HepG2 (cell line): Measurements from ENCODE around the gene HSD17B2. TPM values are rescaled to one million over a fixed set of nuclear protein-coding genes. Genes with fewer than 3 reads are reported as not detected.

Experiments
- DPF2 ChIP-seq: sonication (generic); formaldehyde crosslinking; IDR thresholded peaks from 2 replicates; pipeline ENCODE4 v1.4.0; 2020; ENCODE audit warnings: mild to moderate bottlenecking, low read depth, missing genetic modification reagents, borderline replicate concordance
- HHEX ChIP-seq: IDR thresholded peaks from 2 replicates; pipeline ENCODE4 v1.6.1; 2016; ENCODE audit warnings: control low read depth
- NFE2 ChIP-seq: sonication (generic); formaldehyde crosslinking; IDR thresholded peaks from 2 replicates; pipeline ENCODE4 v1.4.0; 2020; ENCODE audit warnings: missing genetic modification reagents
- YY1 ChIP-seq: IDR thresholded peaks from 2 replicates; pipeline ENCODE4 v1.6.1; 2011; ENCODE audit warnings: low read length, low read depth, moderate library complexity, mild to moderate bottlenecking; ENCODE audit not compliant: insufficient read depth, insufficient replicate concordance
- ZNF124 ChIP-seq: sonication (generic); formaldehyde crosslinking; IDR thresholded peaks from 2 replicates; pipeline ENCODE4 v1.4.0; 2020; ENCODE audit warnings: missing genetic modification reagents
- ZNF558 ChIP-seq: sonication (generic); formaldehyde crosslinking; IDR thresholded peaks from 2 replicates; pipeline ENCODE4 v1.9.0; 2022; ENCODE audit warnings: mild to moderate bottlenecking, missing genetic modification reagents, borderline replicate concordance
- ZNF598 ChIP-seq: sonication (generic); formaldehyde crosslinking; IDR thresholded peaks from 2 replicates; pipeline ENCODE4 v1.5.1; 2020; ENCODE audit warnings: mild to moderate bottlenecking, missing genetic modification reagents, borderline replicate concordance
- ZSCAN20 ChIP-seq: sonication (generic); formaldehyde crosslinking; IDR thresholded peaks from 2 replicates; pipeline ENCODE4 v1.4.0; 2020; ENCODE audit warnings: missing genetic modification reagents, mild to moderate bottlenecking, borderline replicate concordance
- polyA plus RNA-seq, 8 experiments: library from polyadenylated mRNA; depleted of rRNA in 3 of 8; stranded (reverse) in 7 of 8; unstranded in 1 of 8; fragments of >200 nt; fragmentation: Illumina TruSeq in 4 of 8; extraction: Trizol in 4 of 8; gene quantifications; 2 replicates each; pipeline versions ENCODE4 v1.2.1 to v1.2.3, GENCODE V29; 2011 to 2016; ENCODE audit warnings: low read depth in 4 of 8, missing spikeins in 1 of 8, mixed read lengths in 1 of 8; ENCODE audit not compliant: insufficient read depth in 1 of 8
- total RNA-seq, 5 experiments: library from RNA; depleted of rRNA; stranded (reverse); fragments of >200 nt; fragmentation: Illumina TruSeq; extraction: Trizol; gene quantifications; 2 replicates each; pipeline ENCODE4 v1.2.3, GENCODE V29; 2016; ENCODE audit warnings: low read depth in 1 of 5
- TF ChIP-seq, protein P1 (sequence below), 2 experiments: fragments of 450-650 bp in 1 of 2; sonication (generic) in 1 of 2; formaldehyde crosslinking in 1 of 2; IDR thresholded peaks; 2 replicates each; pipeline versions ENCODE4 v1.6.1 to v1.8.0; 2016 to 2022; ENCODE audit warnings: antibody characterized with exemption in 1 of 2, mild to moderate bottlenecking in 1 of 2, missing genetic modification reagents in 1 of 2
- TF ChIP-seq, protein P2 (sequence below): sonication (generic); formaldehyde crosslinking; IDR thresholded peaks from 2 replicates; pipeline ENCODE4 v1.8.0; 2022; ENCODE audit warnings: mild to moderate bottlenecking, missing genetic modification reagents, moderate library complexity
- TF ChIP-seq, protein P3 (sequence below): sonication (generic); formaldehyde crosslinking; IDR thresholded peaks from 2 replicates; pipeline ENCODE4 v1.8.0; 2022; ENCODE audit warnings: missing genetic modification reagents, mild to moderate bottlenecking, moderate library complexity, borderline replicate concordance
- TF ChIP-seq, protein P4 (sequence below): sonication (generic); formaldehyde crosslinking; IDR thresholded peaks from 2 replicates; pipeline ENCODE4 v1.5.1; 2020; ENCODE audit warnings: missing genetic modification reagents, mild to moderate bottlenecking, borderline replicate concordance

Gene HSD17B2
- total and polyA plus RNA-seq, 2 of the 13 experiments (the other 11 are each of a cell fraction or from before 2014, with no cell fraction given): 26.3 to 69.3 TPM

DNA sequence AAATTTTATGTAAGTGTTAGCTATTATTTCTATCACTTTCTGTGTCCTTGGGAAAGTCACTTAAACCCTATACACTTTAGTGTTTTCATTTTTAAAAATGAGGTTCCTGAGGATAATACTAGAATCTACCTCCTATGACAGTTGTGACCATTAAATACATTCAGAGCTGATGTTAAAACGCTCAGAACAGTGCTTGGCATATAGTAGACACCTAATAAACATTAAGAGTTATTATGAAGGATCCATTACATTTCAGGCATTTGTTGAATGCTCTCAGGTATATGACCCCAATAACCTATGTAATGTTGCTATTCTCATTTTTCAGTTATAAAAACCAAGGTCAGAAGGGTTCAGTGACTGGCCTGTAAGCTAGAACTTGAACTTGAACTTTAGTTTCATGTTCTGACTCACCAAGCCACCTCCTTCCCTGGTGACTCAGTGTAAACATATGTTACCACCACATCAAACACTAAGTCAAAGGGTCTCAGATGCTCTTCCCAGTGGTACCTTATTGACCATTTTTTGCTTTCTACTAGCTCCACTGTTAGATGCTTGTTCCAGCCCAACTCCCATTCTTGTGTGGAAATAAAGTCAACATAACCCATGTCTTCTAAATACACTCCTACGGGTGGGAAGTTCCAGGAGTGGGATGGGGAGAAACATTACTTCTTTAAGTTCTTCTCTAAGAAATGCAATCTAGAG is 47.6 kb downstream of the HSD17B2 start (continued):
- TF ChIP-seq, protein P1, sequence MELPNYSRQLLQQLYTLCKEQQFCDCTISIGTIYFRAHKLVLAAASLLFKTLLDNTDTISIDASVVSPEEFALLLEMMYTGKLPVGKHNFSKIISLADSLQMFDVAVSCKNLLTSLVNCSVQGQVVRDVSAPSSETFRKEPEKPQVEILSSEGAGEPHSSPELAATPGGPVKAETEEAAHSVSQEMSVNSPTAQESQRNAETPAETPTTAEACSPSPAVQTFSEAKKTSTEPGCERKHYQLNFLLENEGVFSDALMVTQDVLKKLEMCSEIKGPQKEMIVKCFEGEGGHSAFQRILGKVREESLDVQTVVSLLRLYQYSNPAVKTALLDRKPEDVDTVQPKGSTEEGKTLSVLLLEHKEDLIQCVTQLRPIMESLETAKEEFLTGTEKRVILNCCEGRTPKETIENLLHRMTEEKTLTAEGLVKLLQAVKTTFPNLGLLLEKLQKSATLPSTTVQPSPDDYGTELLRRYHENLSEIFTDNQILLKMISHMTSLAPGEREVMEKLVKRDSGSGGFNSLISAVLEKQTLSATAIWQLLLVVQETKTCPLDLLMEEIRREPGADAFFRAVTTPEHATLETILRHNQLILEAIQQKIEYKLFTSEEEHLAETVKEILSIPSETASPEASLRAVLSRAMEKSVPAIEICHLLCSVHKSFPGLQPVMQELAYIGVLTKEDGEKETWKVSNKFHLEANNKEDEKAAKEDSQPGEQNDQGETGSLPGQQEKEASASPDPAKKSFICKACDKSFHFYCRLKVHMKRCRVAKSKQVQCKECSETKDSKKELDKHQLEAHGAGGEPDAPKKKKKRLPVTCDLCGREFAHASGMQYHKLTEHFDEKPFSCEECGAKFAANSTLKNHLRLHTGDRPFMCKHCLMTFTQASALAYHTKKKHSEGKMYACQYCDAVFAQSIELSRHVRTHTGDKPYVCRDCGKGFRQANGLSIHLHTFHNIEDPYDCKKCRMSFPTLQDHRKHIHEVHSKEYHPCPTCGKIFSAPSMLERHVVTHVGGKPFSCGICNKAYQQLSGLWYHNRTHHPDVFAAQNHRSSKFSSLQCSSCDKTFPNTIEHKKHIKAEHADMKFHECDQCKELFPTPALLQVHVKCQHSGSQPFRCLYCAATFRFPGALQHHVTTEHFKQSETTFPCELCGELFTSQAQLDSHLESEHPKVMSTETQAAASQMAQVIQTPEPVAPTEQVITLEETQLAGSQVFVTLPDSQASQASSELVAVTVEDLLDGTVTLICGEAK (IDR thresholded peaks at IDR 0.05): no peak
- TF ChIP-seq, protein P1 (CRISPR knock-in tag; IDR thresholded peaks at IDR 0.05): no peak
- TF ChIP-seq, protein P2, sequence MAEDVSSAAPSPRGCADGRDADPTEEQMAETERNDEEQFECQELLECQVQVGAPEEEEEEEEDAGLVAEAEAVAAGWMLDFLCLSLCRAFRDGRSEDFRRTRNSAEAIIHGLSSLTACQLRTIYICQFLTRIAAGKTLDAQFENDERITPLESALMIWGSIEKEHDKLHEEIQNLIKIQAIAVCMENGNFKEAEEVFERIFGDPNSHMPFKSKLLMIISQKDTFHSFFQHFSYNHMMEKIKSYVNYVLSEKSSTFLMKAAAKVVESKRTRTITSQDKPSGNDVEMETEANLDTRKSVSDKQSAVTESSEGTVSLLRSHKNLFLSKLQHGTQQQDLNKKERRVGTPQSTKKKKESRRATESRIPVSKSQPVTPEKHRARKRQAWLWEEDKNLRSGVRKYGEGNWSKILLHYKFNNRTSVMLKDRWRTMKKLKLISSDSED: no peak
- TF ChIP-seq YY1 (no peak), ZNF598 (no peak), DPF2 (CRISPR knock-in tag) (peak; percentile 78; the same call in 1 of the 2 replicates), NFE2 (CRISPR knock-in tag) (no peak), HHEX (peak; percentile 76), ZNF558 (CRISPR knock-in tag) (no peak; the same call in 1 of the 2 replicates), ZNF124 (CRISPR knock-in tag) (no peak), ZSCAN20 (no peak)
- TF ChIP-seq, protein P3, sequence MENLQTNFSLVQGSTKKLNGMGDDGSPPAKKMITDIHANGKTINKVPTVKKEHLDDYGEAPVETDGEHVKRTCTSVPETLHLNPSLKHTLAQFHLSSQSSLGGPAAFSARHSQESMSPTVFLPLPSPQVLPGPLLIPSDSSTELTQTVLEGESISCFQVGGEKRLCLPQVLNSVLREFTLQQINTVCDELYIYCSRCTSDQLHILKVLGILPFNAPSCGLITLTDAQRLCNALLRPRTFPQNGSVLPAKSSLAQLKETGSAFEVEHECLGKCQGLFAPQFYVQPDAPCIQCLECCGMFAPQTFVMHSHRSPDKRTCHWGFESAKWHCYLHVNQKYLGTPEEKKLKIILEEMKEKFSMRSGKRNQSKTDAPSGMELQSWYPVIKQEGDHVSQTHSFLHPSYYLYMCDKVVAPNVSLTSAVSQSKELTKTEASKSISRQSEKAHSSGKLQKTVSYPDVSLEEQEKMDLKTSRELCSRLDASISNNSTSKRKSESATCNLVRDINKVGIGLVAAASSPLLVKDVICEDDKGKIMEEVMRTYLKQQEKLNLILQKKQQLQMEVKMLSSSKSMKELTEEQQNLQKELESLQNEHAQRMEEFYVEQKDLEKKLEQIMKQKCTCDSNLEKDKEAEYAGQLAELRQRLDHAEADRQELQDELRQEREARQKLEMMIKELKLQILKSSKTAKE: peak; percentile 99
- TF ChIP-seq, protein P4, sequence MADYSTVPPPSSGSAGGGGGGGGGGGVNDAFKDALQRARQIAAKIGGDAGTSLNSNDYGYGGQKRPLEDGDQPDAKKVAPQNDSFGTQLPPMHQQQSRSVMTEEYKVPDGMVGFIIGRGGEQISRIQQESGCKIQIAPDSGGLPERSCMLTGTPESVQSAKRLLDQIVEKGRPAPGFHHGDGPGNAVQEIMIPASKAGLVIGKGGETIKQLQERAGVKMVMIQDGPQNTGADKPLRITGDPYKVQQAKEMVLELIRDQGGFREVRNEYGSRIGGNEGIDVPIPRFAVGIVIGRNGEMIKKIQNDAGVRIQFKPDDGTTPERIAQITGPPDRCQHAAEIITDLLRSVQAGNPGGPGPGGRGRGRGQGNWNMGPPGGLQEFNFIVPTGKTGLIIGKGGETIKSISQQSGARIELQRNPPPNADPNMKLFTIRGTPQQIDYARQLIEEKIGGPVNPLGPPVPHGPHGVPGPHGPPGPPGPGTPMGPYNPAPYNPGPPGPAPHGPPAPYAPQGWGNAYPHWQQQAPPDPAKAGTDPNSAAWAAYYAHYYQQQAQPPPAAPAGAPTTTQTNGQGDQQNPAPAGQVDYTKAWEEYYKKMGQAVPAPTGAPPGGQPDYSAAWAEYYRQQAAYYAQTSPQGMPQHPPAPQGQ (CRISPR knock-in tag): no peak
